ENCODE measurements around the gene CDC14B. TPM values are rescaled to one million over a fixed set of nuclear protein-coding genes. Genes with fewer than 3 reads are reported as not detected.

Gene CDC14B
- total RNA-seq, 4 donors from 2014 or later: 19.8 to 28.8 (median 23.6) TPM

DNA sequence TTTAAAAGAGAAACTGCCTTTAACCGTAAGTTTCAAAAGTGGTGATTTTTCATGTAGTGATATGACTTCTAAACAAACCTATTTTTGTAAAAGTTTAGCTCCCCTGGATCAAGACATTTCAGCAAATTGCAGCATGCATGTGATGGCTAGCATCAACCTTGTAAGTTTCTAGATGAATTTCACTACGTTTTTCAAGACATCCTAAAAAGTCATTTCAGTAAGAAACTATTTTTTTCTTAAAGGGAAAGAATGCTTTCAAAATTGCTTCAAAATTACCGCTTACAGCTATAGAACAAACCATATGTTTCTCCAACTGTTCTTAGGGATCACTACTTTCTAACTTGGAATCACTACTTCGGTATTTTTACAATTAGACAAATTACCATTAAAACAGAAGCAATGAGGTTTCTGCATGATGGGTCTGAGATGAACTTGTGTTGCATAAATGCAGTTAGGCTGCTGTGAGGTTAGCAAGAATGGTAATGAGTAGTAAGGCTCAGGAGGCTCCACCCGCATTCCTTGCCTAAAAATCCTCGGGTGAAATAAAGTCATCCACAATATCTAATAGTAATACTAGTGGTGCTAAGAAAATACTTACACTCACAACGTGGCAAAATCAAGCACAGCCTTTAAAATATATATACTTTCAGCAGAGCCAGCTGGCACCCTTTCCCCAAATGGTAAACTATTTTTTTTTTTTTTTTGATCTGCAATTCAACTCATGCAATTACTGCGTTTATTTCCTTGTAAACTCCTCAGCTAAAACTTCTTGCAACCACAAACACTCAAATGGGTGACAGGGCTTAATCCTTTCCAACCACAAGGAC lies 53.8 kb downstream of the CDC14B start:
- no peak for TF ChIP-seq EP300 (IDR thresholded peaks at IDR 0.05)
- no peak for TF ChIP-seq POLR2A (IDR thresholded peaks at IDR 0.05)
- TF ChIP-seq CTCF (IDR thresholded peaks at IDR 0.05): no peak
- TF ChIP-seq POLR2AphosphoS5 (IDR thresholded peaks at IDR 0.05): no peak
- Histone ChIP-seq H3K4me1 (peaks cover 0 to 38% (median 0%) of the 10 kb centered on the region in 3 donors), H3K9me3 (no peaks in the 10 kb centered on the region), H3K27ac (peak overlapping the region; percentile 71 to 93 (median 86)), H3K36me3 (peaks cover 0 to 22% of the 10 kb centered on the region in 2 donors), H3K4me3 (peak overlapping the region; percentile 88 to 96), H3K27me3 (no peaks in the 10 kb centered on the region)
- ATAC-seq: peak; percentile 34
- 5 to 19% methylated on average over 8 of the region's 8 CpGs for WGBS, 2 donors (ENCODE audit: low coverage in 1 of 2)

DNA sequence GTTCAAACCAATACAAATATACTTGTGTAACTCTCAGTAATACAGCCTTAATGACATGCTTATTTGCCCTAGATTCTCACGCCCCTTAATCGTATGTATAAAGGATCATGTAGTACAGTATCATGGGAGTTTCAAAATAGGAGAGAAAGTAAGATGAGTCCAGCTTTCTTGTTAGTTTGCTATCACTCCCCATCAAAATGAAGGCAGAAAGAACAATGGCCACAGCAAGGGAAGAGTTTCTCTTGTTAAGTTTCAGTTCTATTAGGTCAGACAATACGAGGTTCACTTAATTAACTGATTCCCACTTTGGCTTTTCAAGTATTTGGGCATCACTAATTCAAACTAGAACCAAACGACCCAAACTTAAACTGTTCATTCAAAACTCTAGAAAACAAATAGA lies 55.4 kb downstream of the CDC14B start:
- Histone ChIP-seq H3K27ac (peak overlapping the region in 1 of 4 donors; percentile 93), H3K9me3 (no peaks in the 10 kb centered on the region), H3K4me3 (no peak overlapping the region), H3K4me1 (peaks cover 0 to 38% (median 0%) of the 10 kb centered on the region in 3 donors), H3K27me3 (no peaks in the 10 kb centered on the region), H3K36me3 (peaks cover 0 to 30% of the 10 kb centered on the region in 2 donors)
- no peak for TF ChIP-seq POLR2AphosphoS5 (IDR thresholded peaks at IDR 0.05)
- TF ChIP-seq CTCF (IDR thresholded peaks at IDR 0.05): no peak
- no peak for TF ChIP-seq EP300 (IDR thresholded peaks at IDR 0.05)
- WGBS, 2 donors (ENCODE audit: low coverage in 1 of 2): 59 to 68% methylated on average over 4 of the region's 4 CpGs
- ATAC-seq: no peak

DNA sequence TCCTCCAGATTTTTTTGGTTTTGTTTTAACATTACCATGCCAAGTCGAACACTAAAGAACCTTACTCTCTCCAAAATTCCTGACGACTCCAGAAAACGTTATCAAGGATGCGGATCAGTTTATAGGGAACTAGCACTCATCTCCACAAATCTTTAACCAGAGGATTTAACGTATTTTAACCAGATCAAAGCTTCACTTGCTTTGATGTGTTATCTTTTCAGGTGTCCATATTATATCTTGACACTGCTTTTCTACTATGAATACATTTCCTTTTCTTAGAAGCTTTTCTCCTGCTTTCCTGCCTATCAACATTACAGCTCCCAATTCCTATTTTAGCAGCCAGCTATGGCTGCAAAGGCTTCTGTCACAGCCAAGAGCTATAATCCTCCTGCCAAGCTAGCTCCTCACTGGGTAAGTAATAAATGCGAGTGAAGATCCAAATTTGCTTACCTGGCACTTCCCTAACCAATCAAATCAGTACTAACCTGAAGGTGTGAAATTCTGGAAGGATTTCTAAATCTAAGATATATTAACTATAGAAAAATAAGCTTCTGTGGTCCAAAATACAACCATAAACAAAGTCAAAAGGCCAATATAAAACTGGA lies 60.2 kb downstream of the CDC14B start:
- no peak for ATAC-seq
- H3K27ac ChIP-seq: peak overlapping the region in 1 of 4 donors; percentile 10

GRCh38 chr9:96557921-96558320 lies 61.7 kb downstream of the CDC14B start:
- no peaks in the 10 kb centered on the region for H3K27me3 ChIP-seq
- peaks cover 0 to 26% (median 0%) of the 10 kb centered on the region in 3 donors for H3K4me1 ChIP-seq
- no peak overlapping the region for H3K4me3 ChIP-seq
- peaks cover 0 to 29% of the 10 kb centered on the region in 2 donors for H3K36me3 ChIP-seq
- H3K9me3 ChIP-seq: no peaks in the 10 kb centered on the region
- TF ChIP-seq CTCF (IDR thresholded peaks at IDR 0.05) (no peak), EP300 (IDR thresholded peaks at IDR 0.05) (no peak), POLR2AphosphoS5 (IDR thresholded peaks at IDR 0.05) (no peak), POLR2A (IDR thresholded peaks at IDR 0.05) (no peak)
- no peak for ATAC-seq
- 83 to 89% methylated on average over 1 of the region's 1 CpG for whole genome bisulfite sequencing, 2 donors (ENCODE audit: low coverage in 1 of 2)
- no peak overlapping the region for H3K27ac ChIP-seq

More for the DNA sequence above, 60.2 kb downstream of the CDC14B start:
- H3K4me1 ChIP-seq: peaks cover 0 to 24% (median 0%) of the 10 kb centered on the region in 3 donors
- TF ChIP-seq EP300 (IDR thresholded peaks at IDR 0.05): no peak
- no peak for TF ChIP-seq CTCF (IDR thresholded peaks at IDR 0.05)
- TF ChIP-seq POLR2A (IDR thresholded peaks at IDR 0.05): no peak
- no peak for TF ChIP-seq POLR2AphosphoS5 (IDR thresholded peaks at IDR 0.05)
- H3K4me3 ChIP-seq: no peak overlapping the region
- H3K36me3 ChIP-seq: peaks cover 0 to 30% of the 10 kb centered on the region in 2 donors
- no peaks in the 10 kb centered on the region for H3K9me3 ChIP-seq
- 74 to 85% methylated on average over 5 to 6 of the region's 6 CpGs for WGBS, 2 donors (ENCODE audit: low coverage in 1 of 2)
- H3K27me3 ChIP-seq: no peaks in the 10 kb centered on the region

All from gastroesophageal sphincter (tissue), 4 donors.